Measurements from ENCODE around the gene CNTNAP2. TPM values are rescaled to one million over a fixed set of nuclear protein-coding genes. Genes with fewer than 3 reads are reported as not detected.

CNTNAP2 gene
- total RNA-seq, 2 donors from 2014 or later = not detected

DNA sequence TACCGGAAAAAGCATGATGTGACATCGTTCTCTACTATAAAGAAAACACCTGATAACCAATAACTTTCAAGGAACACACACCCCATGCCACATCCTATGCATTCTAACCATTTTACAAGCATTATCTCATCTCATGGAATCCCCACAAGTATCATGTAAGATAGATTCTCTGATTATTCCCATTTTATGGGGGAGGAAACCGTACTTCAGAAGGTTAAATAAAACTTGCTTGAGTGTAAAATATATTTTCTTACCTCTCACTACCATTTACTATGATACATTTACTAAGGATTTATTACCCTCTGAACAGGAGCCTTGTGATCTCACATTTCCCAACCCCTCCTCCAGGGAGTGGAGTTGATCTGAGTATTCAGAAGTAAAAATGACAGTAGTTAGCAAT is 522.7 kb downstream of the CNTNAP2 start:
- H3K27me3 Mint-ChIP-seq = no peaks in the 10 kb centered on the region
- H3K36me3 Mint-ChIP-seq = no peaks in the 10 kb centered on the region
- H3K27ac Mint-ChIP-seq = no peak overlapping the region
- H3K4me3 Mint-ChIP-seq = no peak overlapping the region
- H3K9me3 Mint-ChIP-seq = peaks cover 6% of the 10 kb centered on the region
- no peaks in the 10 kb centered on the region for H3K4me1 Mint-ChIP-seq (ENCODE audit: low read depth in 2 of 2)
- DNase-seq (ENCODE audit: low spot score) (no peak), ATAC-seq (no peak)

DNA sequence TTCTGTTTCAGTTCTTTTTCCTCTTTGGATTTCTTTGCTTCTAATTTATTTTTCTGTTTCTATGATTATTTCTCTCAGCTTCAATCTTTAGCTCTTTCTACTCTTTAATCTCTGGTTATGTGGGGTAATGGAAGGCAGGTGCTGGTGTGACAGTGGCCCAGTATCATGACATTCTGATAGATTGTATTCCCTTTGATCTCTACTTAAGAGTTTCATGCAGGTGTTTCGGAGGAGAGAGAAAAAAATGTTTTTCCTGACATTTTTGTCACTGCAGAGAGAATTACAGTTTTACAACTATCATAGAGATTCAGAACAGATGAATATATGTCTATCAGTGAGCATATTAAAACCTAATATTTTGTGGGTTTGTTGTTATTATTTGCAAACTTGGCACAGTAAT is 524.9 kb downstream of the CNTNAP2 start:
- Mint-ChIP-seq H3K36me3 (peaks cover 4% of the 10 kb centered on the region), H3K27me3 (no peaks in the 10 kb centered on the region), H3K4me3 (no peak overlapping the region), H3K27ac (no peak overlapping the region), H3K4me1 (ENCODE audit: low read depth in 2 of 2) (peaks cover 0 to 3% of the 10 kb centered on the region in 2 donors), H3K9me3 (peaks cover 6% of the 10 kb centered on the region)
- DNase-seq (ENCODE audit: low spot score) = no peak
- ATAC-seq = no peak

DNA sequence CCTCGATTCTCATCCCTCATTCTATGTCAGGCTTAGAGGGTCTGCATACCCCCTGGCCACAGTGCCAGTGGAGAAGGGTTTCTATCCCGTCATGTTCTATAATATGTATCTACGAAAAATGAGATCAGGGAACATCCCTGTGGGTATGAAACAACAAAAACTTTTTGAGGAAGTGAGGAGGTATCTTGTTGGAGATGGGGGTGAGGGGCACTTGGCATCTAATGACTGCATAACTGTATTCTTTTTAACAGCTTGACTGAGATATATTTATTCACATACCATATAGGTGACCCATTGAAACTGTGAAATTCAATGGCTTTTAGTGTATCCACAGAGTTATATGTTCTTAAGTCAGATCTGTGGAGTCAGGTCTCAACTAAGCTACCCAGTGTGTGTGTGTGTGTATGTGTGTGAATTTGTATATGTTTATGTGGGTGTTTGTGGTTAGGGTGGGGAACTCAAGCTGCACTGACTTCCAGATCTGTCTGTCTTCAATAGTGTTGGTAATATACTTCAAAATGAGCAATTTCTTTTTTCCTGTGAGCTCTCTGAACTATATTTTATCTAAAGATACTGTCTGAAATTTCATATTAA is 528.9 kb downstream of the CNTNAP2 start:
- no peak overlapping the region for H3K27ac Mint-ChIP-seq
- DNase-seq (ENCODE audit: low spot score) (no peak), ATAC-seq (no peak)
- H3K36me3 Mint-ChIP-seq = peaks cover 4% of the 10 kb centered on the region
- H3K27me3 Mint-ChIP-seq = no peaks in the 10 kb centered on the region
- H3K9me3 Mint-ChIP-seq = peaks cover 6% of the 10 kb centered on the region
- peaks cover 0 to 3% of the 10 kb centered on the region in 2 donors for H3K4me1 Mint-ChIP-seq (ENCODE audit: low read depth in 2 of 2)
- no peak overlapping the region for H3K4me3 Mint-ChIP-seq

DNA sequence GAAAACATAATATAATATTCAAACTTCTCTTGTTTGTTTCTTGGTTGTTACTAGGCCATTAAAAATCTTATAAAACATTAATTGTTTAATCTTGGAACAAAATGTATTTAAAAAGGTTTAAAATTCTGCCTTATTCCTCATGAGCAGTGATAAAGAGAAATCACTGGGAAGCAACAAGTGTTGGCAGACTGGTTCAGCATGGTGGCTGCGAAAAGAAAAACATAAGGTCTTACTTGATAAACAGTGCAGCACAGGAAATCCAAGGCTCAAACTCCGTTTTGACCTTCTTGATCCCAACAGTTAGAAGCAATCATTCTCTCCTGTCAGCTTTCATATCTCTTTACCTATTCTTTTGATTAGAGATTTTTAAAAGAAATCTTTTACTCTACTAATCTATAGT is 530.8 kb downstream of the CNTNAP2 start:
- no peak overlapping the region for H3K4me3 Mint-ChIP-seq
- DNase-seq (ENCODE audit: low spot score) (no peak), ATAC-seq (no peak)
- peaks cover 0 to 3% of the 10 kb centered on the region in 2 donors for H3K4me1 Mint-ChIP-seq (ENCODE audit: low read depth in 2 of 2)
- no peak overlapping the region for H3K27ac Mint-ChIP-seq
- no peaks in the 10 kb centered on the region for H3K9me3 Mint-ChIP-seq
- H3K36me3 Mint-ChIP-seq = peaks cover 4% of the 10 kb centered on the region
- no peaks in the 10 kb centered on the region for H3K27me3 Mint-ChIP-seq

DNA sequence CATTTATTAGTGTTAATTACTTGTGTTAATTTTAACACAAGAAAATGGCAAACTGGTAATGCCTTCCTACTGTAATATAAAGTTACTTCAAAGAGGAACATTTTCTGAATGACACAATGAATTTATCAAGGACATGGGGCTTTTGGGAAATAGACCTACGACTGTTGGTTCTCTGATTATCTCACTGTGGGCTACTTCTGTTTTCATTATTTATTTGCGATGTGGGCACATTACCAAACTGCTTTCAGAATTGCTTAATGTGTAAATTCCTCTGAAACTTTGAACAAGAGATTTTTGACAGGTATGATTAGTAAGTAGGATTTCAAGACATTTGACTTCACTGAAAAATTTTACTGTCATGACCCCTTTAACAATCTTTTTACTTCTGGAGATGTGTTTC is 535.6 kb downstream of the CNTNAP2 start:
- DNase-seq (ENCODE audit: low spot score) (no peak), ATAC-seq (no peak)
- H3K27me3 Mint-ChIP-seq = no peaks in the 10 kb centered on the region
- no peaks in the 10 kb centered on the region for H3K9me3 Mint-ChIP-seq
- no peak overlapping the region for H3K4me3 Mint-ChIP-seq
- H3K4me1 Mint-ChIP-seq (ENCODE audit: low read depth in 2 of 2) = peaks cover 0 to 5% of the 10 kb centered on the region in 2 donors
- H3K36me3 Mint-ChIP-seq = no peaks in the 10 kb centered on the region
- no peak overlapping the region for H3K27ac Mint-ChIP-seq

DNA sequence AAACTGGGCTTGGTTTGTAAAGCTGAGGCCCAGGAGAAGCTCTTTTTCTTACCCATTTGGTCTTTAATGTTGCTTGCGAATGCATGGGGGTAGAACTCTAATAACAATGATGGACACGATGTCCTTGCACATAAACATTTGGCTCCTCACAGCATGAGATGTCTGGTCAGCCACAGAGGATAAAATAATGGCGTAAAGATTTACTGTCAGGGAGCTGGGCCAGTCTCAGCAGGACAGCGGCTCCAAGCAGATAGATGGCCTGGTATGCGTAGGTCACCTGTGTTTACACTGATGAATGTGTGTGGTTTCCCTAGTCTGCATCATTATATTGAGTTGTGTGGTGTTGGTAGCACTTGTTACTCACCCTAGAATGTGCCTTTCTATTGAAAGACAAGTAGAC is 537.4 kb downstream of the CNTNAP2 start:
- ATAC-seq = no peak
- Mint-ChIP-seq H3K9me3 (peaks cover 12% of the 10 kb centered on the region), H3K27ac (no peak overlapping the region), H3K27me3 (no peaks in the 10 kb centered on the region), H3K4me3 (no peak overlapping the region), H3K4me1 (ENCODE audit: low read depth in 2 of 2) (peaks cover 0 to 5% of the 10 kb centered on the region in 2 donors), H3K36me3 (no peaks in the 10 kb centered on the region)
- DNase-seq (ENCODE audit: low spot score) = no peak

DNA sequence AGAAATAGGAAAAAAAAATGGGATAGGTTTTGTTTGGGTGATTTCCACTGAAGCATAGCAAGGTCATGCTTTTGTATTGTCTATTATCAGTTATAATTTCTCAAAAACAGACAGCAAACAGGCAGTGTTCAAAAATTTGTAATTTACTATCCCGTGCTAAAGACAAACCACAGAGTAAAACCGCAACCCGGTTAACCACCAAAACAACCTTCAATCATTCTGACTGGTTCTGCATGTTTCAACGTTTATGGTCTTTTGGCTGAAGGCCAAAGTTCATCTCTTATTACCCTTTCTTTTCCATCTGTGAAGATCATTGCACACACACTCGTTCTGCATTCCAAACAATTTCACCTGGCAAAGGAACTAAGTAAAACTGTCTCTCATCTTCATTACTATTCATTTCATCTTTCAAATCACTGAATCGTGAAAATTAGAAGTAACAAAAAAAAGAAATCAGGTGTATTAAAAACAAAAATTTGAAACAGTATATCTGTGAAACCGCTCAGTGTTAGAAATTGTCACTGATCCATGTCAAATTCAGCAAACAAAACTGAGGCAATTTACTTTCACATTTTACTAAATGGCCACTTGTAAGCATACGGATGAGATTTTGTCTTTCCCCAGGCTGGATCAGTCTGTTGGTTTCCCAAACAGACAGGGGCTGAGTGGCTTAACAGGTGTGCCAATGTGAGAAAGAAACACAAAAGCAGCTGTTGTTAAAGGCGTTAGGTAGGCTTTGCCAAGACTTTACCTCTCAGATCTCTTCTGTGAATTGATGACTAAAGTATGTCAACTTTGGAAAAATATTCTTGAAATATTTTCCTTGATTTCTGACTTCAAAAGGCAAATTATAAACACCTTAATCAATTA is 539.6 kb downstream of the CNTNAP2 start:
- ATAC-seq (no peak), DNase-seq (ENCODE audit: low spot score) (no peak)
- H3K9me3 Mint-ChIP-seq = peaks cover 12% of the 10 kb centered on the region
- no peak overlapping the region for H3K4me3 Mint-ChIP-seq
- H3K27me3 Mint-ChIP-seq = no peaks in the 10 kb centered on the region
- H3K27ac Mint-ChIP-seq = no peak overlapping the region
- no peaks in the 10 kb centered on the region for H3K36me3 Mint-ChIP-seq
- H3K4me1 Mint-ChIP-seq (ENCODE audit: low read depth in 2 of 2) = peaks cover 0 to 5% of the 10 kb centered on the region in 2 donors

DNA sequence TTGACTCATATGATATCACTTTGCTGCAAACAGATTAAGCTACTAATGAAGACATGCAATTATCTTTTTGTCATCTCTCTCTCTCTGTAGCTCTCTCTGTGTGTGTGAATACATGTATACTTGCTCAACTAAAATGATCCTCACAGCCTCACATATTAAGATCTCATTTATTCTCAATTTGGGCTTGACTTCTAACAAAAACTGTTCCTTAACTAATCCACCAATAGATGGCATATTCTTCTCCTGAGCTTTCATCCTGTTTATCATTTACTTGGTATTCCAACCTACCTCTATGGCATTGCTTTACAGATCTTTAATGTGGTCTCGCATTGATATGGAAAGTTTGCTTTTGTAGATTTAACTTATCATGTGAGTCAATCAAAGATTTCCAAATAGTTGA is 540.4 kb downstream of the CNTNAP2 start:
- Mint-ChIP-seq H3K4me1 (ENCODE audit: low read depth in 2 of 2) (peaks cover 0 to 5% of the 10 kb centered on the region in 2 donors), H3K4me3 (no peak overlapping the region), H3K27ac (no peak overlapping the region), H3K36me3 (no peaks in the 10 kb centered on the region), H3K9me3 (peaks cover 12% of the 10 kb centered on the region), H3K27me3 (no peaks in the 10 kb centered on the region)
- ATAC-seq = no peak
- no peak for DNase-seq (ENCODE audit: low spot score)

DNA sequence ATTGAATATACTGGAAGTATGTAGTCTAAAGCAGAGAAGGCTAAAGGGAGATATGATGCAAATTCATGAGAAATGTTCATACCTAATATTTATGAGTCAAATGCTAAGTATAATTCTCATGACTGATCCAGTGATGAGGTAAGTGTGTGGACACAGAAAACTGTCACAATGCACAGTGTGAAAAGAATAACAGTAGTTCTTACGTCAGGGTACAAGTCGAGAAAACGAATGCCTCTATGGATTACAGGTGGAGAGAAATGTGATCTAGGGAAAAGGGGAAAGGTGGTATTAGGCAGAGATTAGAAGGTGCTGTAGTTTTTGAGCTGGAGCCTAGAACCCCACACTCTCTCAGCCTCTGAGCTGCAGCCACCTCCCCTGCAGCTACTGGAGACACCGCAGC is 542.0 kb downstream of the CNTNAP2 start:
- DNase-seq (ENCODE audit: low spot score) (no peak), ATAC-seq (no peak)
- Mint-ChIP-seq H3K9me3 (peaks cover 15% of the 10 kb centered on the region), H3K4me3 (no peak overlapping the region), H3K27me3 (no peaks in the 10 kb centered on the region), H3K27ac (no peak overlapping the region), H3K4me1 (ENCODE audit: low read depth in 2 of 2) (peaks cover 0 to 5% of the 10 kb centered on the region in 2 donors), H3K36me3 (no peaks in the 10 kb centered on the region)

DNA sequence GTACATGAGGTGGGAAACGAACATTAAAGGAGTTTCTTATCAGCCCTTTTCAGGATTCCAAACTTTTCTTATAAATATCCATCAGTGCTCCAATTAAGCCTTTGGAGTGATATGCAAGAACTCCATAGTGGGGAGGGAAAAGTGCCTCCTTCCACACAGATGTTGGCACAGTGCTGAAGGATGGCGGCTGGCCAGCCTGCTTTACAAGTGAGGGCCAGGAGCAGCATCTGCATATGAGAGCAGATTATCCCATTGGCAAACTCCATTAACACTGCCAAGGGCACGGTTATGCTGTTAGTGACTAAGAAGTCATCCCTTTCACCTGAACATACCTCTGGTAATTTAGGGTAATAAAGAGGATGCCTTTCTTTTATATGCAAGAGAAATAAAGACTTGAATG is 543.1 kb downstream of the CNTNAP2 start:
- peaks cover 0 to 5% of the 10 kb centered on the region in 2 donors for H3K4me1 Mint-ChIP-seq (ENCODE audit: low read depth in 2 of 2)

DNA sequence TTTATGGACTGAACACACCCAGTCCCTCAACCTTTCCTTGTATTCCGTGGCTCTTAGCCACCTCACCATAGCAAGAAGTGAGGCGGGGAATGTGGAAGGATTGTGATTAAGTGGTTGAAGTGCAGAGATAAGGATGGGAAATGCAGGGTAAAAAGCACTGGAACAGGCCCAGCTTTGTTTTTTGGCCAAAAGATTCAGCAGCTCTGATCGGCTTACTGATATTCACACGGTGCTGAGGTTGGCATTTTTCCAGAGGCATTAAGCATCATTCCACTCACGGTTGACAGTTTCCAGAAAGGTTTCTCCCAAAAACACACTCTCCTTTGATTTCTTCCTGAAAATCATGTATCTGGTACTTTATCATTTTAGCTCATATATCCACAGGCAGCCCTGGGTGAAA is 544.2 kb downstream of the CNTNAP2 start:
- DNase-seq (ENCODE audit: low spot score) = no peak
- ATAC-seq = no peak
- H3K27me3 Mint-ChIP-seq = no peaks in the 10 kb centered on the region
- H3K36me3 Mint-ChIP-seq = no peaks in the 10 kb centered on the region
- no peak overlapping the region for H3K27ac Mint-ChIP-seq
- no peak overlapping the region for H3K4me3 Mint-ChIP-seq
- peaks cover 0 to 5% of the 10 kb centered on the region in 2 donors for H3K4me1 Mint-ChIP-seq (ENCODE audit: low read depth in 2 of 2)
- H3K9me3 Mint-ChIP-seq = peaks cover 18% of the 10 kb centered on the region

More for the DNA sequence above, 543.1 kb downstream of the CNTNAP2 start:
- H3K27ac Mint-ChIP-seq = no peak overlapping the region
- DNase-seq (ENCODE audit: low spot score) (no peak), ATAC-seq (no peak)
- H3K27me3 Mint-ChIP-seq = no peaks in the 10 kb centered on the region
- no peak overlapping the region for H3K4me3 Mint-ChIP-seq
- peaks cover 16% of the 10 kb centered on the region for H3K9me3 Mint-ChIP-seq
- H3K36me3 Mint-ChIP-seq = no peaks in the 10 kb centered on the region

DNA sequence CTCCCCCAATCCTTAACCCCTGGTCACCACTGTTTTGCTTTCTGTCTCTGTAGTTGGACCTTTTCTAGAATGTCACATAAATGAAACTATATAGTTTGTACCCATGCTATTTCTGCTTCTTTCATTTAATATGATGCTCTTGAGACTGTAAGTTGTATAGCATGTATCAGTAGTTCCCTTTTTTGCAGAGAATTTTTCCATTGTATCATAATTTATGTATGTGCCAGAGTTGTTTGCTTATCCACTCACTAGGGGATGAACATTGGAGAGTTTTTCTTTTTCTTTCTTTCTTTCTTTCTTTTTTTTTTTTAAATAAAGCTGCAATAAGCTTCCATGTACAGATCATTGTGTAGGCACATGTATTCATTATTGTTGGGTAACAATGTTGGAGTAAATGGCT is 544.8 kb downstream of the CNTNAP2 start:
- Mint-ChIP-seq H3K27ac (no peak overlapping the region), H3K27me3 (no peaks in the 10 kb centered on the region), H3K4me1 (ENCODE audit: low read depth in 2 of 2) (no peaks in the 10 kb centered on the region), H3K4me3 (no peak overlapping the region), H3K9me3 (peaks cover 18% of the 10 kb centered on the region), H3K36me3 (peaks cover 4% of the 10 kb centered on the region)
- no peak for ATAC-seq
- no peak for DNase-seq (ENCODE audit: low spot score)

DNA sequence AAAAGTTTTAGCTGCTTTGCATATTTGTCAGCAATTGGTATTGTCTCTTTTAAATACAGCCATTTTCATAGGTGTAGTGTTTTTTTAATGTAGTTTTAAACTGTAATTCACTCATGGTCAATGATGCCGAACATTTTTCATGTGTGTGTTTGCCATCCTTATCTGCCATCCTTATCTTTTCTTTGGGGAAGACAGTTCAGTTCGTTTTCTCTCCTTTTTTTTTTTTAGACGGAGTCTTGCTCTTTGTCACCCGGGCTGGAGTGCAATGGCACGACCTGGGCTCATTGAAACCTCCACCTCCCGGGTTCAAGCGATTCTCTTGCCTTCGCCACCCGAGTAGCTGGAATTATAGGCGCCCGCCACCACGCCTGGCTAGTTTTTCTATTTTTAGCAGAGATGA is 545.3 kb downstream of the CNTNAP2 start:
- no peaks in the 10 kb centered on the region for H3K4me1 Mint-ChIP-seq (ENCODE audit: low read depth in 2 of 2)
- no peaks in the 10 kb centered on the region for H3K27me3 Mint-ChIP-seq
- ATAC-seq = no peak
- no peak overlapping the region for H3K4me3 Mint-ChIP-seq
- no peak overlapping the region for H3K27ac Mint-ChIP-seq
- DNase-seq (ENCODE audit: low spot score) = no peak
- H3K9me3 Mint-ChIP-seq = peaks cover 20% of the 10 kb centered on the region
- H3K36me3 Mint-ChIP-seq = peaks cover 7% of the 10 kb centered on the region

DNA sequence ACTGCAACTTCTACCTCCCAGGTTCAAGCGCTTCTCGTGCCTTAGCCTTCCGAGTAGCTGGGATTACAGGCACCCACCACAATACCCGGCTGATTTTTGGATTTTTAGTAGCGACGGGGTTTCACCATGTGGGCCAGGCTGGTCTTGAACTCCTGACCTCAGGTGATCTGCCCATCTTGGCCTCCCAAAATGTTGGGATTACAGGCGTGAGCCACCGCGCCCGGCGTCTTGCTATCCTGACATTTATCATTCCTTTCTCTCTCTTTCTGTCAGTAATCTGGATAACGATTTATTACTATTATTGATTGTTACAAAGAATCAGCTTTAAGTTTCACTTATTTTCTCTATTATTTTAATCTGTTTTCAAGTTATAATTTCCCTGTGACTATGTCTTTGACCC is 548.4 kb downstream of the CNTNAP2 start:
- DNase-seq (ENCODE audit: low spot score) = no peak

More for the DNA sequence above, 548.4 kb downstream of the CNTNAP2 start:
- Mint-ChIP-seq H3K27me3 (no peaks in the 10 kb centered on the region), H3K4me3 (no peak overlapping the region), H3K36me3 (peaks cover 10% of the 10 kb centered on the region), H3K4me1 (ENCODE audit: low read depth in 2 of 2) (no peaks in the 10 kb centered on the region), H3K27ac (no peak overlapping the region), H3K9me3 (peaks cover 13% of the 10 kb centered on the region)
- ATAC-seq = no peak
